Prostate gland (tissue), 2 donors: ENCODE results near the gene FBXW7.

Experiments used
- CTCF ChIP-seq, 4 experiments: fragments of 200-600 bp in 2 of 4; fragments of 450-650 bp in 2 of 4; sonication (generic) in 2 of 4; IDR thresholded peaks; 1 replicate in 3 of 4; 2 replicates in 1 of 4; pipeline ENCODE4 v1.5.1; 2016 to 2019; ENCODE audit warnings: antibody characterized with exemption in 4 of 4, mild to moderate bottlenecking in 2 of 4, moderate library complexity in 2 of 4
- POLR2A ChIP-seq: fragments of 450-650 bp; IDR thresholded peaks from one replicate; pipeline ENCODE4 v1.6.1; 2016; ENCODE audit warnings: antibody characterized with exemption, mild to moderate bottlenecking
- POLR2AphosphoS5 ChIP-seq: sonication (generic); formaldehyde crosslinking; IDR thresholded peaks from one replicate; pipeline ENCODE4 v1.6.1; 2017; ENCODE audit warnings: antibody characterized with exemption

GRCh38 chr4:152331042-152331441 lies 204.8 kb downstream of the FBXW7 start:
- TF ChIP-seq CTCF (IDR thresholded peaks at IDR 0.05) (no peak), POLR2AphosphoS5 (no peak), POLR2A (no peak)
